ENCODE measurements around the gene ANP32A. TPM values are rescaled to one million over a fixed set of nuclear protein-coding genes. Genes with fewer than 3 reads are reported as not detected.

ANP32A gene
- 45.7 and 66.7 TPM in 2 replicates for total RNA-seq

GRCh38 chr15:68820295-68821189 lies at the start of gene ANP32A:
ANP32A (minus strand) TSS chr15:68820895; CDS start chr15:68820751, 144 bp downstream.

Other genes starting within 250 kb of the ANP32A start
- gene CORO2B, start 241.9 kb downstream of the ANP32A start, total RNA-seq = 26.7 and 50.8 TPM in 2 replicates
- gene SPESP1, start 109.6 kb upstream of the ANP32A start, total RNA-seq = 1.2 and 3.2 TPM in 2 replicates
- gene NOX5, start 193.8 kb upstream of the ANP32A start, total RNA-seq = 0.22 and 0.25 TPM in 2 replicates

Measured in uterine smooth muscle cell (primary cell).